Common myeloid progenitor, CD34-positive (primary cell): Measurements from ENCODE around the gene BTBD2.

Experiments used
- CTCF ChIA-PET: fragments of 350-600 bp; sonication (Branson Sonifier 250); formaldehyde crosslinking; loops from one replicate; lab custom pipeline; 2021; ENCODE audit warnings: antibody characterized with exemption; lab: Charles Lee
- POLR2A ChIA-PET: fragments of 350-600 bp; sonication (Branson Sonifier 250); formaldehyde crosslinking; loops from one replicate; lab custom pipeline; 2021; ENCODE audit warnings: antibody characterized with exemption; lab: Charles Lee
- DNase-seq, 3 donors: peaks; one replicate each; pipeline versions ENCODE4 v3.0.0 to v3.0.0-alpha.2; 2013
- H3K27ac ChIP-seq, 2 experiments: 1 replicate in 1 of 2; 2 replicates in 1 of 2; pipeline ENCODE4 v1.7.0; 2013; ENCODE audit warnings: inconsistent platforms in 2 of 2, low read length in 2 of 2, mild to moderate bottlenecking in 2 of 2, low read depth in 1 of 2, moderate library complexity in 1 of 2; ENCODE audit not compliant: severe bottlenecking in 2 of 2, insufficient read depth in 1 of 2, poor library complexity in 1 of 2
- H3K27me3 ChIP-seq, 5 experiments: replicated peaks in 2 of 5; 1 replicate in 3 of 5; 2 replicates in 2 of 5; pipeline versions ENCODE4 v1.6.1 to v1.7.0; 2013; ENCODE audit warnings: low read length in 4 of 5, mild to moderate bottlenecking in 2 of 5, moderate library complexity in 2 of 5, inconsistent platforms in 1 of 5; ENCODE audit not compliant: insufficient read depth in 5 of 5, control insufficient read depth in 4 of 5
- H3K36me3 ChIP-seq, 4 experiments: 1 replicate in 2 of 4; 2 replicates in 2 of 4; pipeline versions ENCODE4 v1.6.1 to v1.7.0; 2013; ENCODE audit warnings: low read length in 3 of 4, control low read depth in 1 of 4, mild to moderate bottlenecking in 1 of 4; ENCODE audit not compliant: control insufficient read depth in 4 of 4, insufficient read depth in 4 of 4
- H3K4me1 ChIP-seq, 4 experiments: 1 replicate in 3 of 4; 2 replicates in 1 of 4; pipeline versions ENCODE4 v1.6.1 to v1.7.1; 2013; ENCODE audit warnings: low read length in 3 of 4, mild to moderate bottlenecking in 3 of 4, control low read depth in 1 of 4, inconsistent platforms in 1 of 4, moderate library complexity in 1 of 4; ENCODE audit not compliant: control insufficient read depth in 4 of 4, insufficient read depth in 4 of 4; ENCODE audit errors: control extremely low read depth in 1 of 4
- H3K4me3 ChIP-seq, 7 experiments: 1 replicate in 4 of 7; 2 replicates in 3 of 7; pipeline versions ENCODE4 v1.5.1 to v1.7.0; 2013; ENCODE audit warnings: mild to moderate bottlenecking in 7 of 7, low read length in 6 of 7, moderate library complexity in 6 of 7, inconsistent platforms in 2 of 7, low read depth in 2 of 7, control low read depth in 1 of 7; ENCODE audit not compliant: insufficient read depth in 4 of 7, control insufficient read depth in 1 of 7; ENCODE audit errors: extremely low read depth in 1 of 7
- H3K9me3 ChIP-seq, 5 experiments: 1 replicate in 4 of 5; 2 replicates in 1 of 5; pipeline versions ENCODE4 v1.6.1 to v1.7.1; 2013; ENCODE audit warnings: low read length in 4 of 5, mild to moderate bottlenecking in 2 of 5, inconsistent platforms in 1 of 5, low read depth in 1 of 5, moderate library complexity in 1 of 5; ENCODE audit not compliant: control insufficient read depth in 4 of 5, insufficient read depth in 2 of 5; ENCODE audit errors: control extremely low read depth in 1 of 5
- WGBS: methylation state at CpG from one replicate; pipeline ENCODE4 v1.1.5; 2013; ENCODE audit not compliant: insufficient coverage; 5-methylcytosine and 5-hydroxymethylcytosine counted together

BTBD2 gene

GRCh38 chr19:1935484-1936208, 79.9 kb downstream of the BTBD2 start:
- ChIA-PET POLR2A (no interaction called here), CTCF (interaction anchor here (1.9 kb wide), 1 partner anchor 24 kb away, joined by 6 read pairs; no protein-coding TSS in a partner anchor)
- H3K27ac ChIP-seq: no peak overlapping the region

More at GRCh38 chr19:1935484-1936208, 79.9 kb downstream of the BTBD2 start:
- peak in 2 of 3 donors; percentile 75 to 81 for DNase-seq
- Histone ChIP-seq H3K36me3 (no peaks in the 10 kb centered on the region), H3K4me1 (peaks cover 0 to 14% (median 10%) of the 10 kb centered on the region in 4 experiments), H3K4me3 (no peak overlapping the region), H3K9me3 (peaks cover 0 to 1% (median 0%) of the 10 kb centered on the region in 5 experiments), H3K27me3 (no peaks in the 10 kb centered on the region)
- WGBS: 87% methylated on average over 11 of the region's 11 CpGs
